GM12891 (cell line): ENCODE measurements around the gene STXBP6.

Source experiments
- DNase-seq: peaks from one replicate; pipeline ENCODE4 v3.0.0; 2011; ENCODE audit warnings: low spot score; ENCODE audit not compliant: insufficient read length
- FAIRE-seq: peaks from 2 replicates; lab custom pipeline; 2011; peaks lifted over from hg19 to GRCh38; lab: Jason Lieb, UNC
- PAX5 ChIP-seq: IDR thresholded peaks from 2 replicates; pipeline ENCODE4 v1.6.1; 2011; ENCODE audit warnings: low read length, moderate library complexity, mild to moderate bottlenecking; ENCODE audit not compliant: insufficient read depth, severe bottlenecking
- POLR2A ChIP-seq: IDR thresholded peaks from 2 replicates; pipeline ENCODE4 v1.6.1; 2011; ENCODE audit warnings: low read depth, low read length, control low read depth
- POLR2AphosphoS5 ChIP-seq: IDR thresholded peaks from 2 replicates; pipeline ENCODE4 v1.6.1; 2011; ENCODE audit warnings: low read depth, low read length, control low read depth
- POU2F2 ChIP-seq: IDR thresholded peaks from 2 replicates; pipeline ENCODE4 v1.6.1; 2011; ENCODE audit warnings: low read depth, mild to moderate bottlenecking, control low read depth, low read length, moderate library complexity
- SPI1 ChIP-seq: IDR thresholded peaks from 2 replicates; pipeline ENCODE4 v1.6.1; 2011; ENCODE audit warnings: low read depth, low read length, control low read depth
- TAF1 ChIP-seq: IDR thresholded peaks from 2 replicates; pipeline ENCODE4 v1.6.1; 2011; ENCODE audit warnings: low read depth, low read length, control low read depth

STXBP6 gene

GRCh38 chr14:24859559-24859958 lies 190.4 kb downstream of the STXBP6 start:
- no peak for FAIRE-seq
- no peak for DNase-seq
- TF ChIP-seq SPI1 = no peak
- no peak for TF ChIP-seq POLR2AphosphoS5
- TF ChIP-seq TAF1 = no peak

- DNase-seq (no peak), FAIRE-seq (no peak)
- TF ChIP-seq PAX5 = no peak
- no peak for TF ChIP-seq POLR2AphosphoS5
- no peak for TF ChIP-seq SPI1
- TF ChIP-seq POU2F2 = no peak
- no peak for TF ChIP-seq POLR2A
- TF ChIP-seq TAF1 = no peak
Measured at GRCh38 chr14:24858684-24859083, 191.3 kb downstream of the STXBP6 start.

DNA sequence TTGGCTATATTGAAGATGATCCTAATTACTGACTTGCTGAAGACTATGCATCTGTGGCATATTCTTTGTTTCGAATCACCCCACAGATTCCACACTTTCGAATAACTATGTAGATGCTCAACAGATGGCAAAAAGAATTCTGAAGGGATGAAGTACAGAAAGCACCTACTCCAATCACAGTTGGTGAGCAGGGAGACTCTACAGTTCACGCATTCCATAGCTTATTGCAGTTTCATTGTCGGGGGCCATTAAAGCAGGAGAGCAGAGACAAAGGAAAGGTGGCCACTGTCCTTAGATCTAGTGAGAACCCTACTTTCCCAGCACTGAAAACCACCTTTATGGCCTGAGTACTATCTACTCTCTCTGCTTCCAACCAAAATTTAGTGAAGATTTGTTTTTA lies 191.9 kb downstream of the STXBP6 start:
- FAIRE-seq (no peak), DNase-seq (no peak)
- TF ChIP-seq POU2F2 = no peak
- no peak for TF ChIP-seq TAF1
- no peak for TF ChIP-seq POLR2A
- TF ChIP-seq POLR2AphosphoS5 = no peak
- no peak for TF ChIP-seq PAX5
- no peak for TF ChIP-seq SPI1

- TF ChIP-seq TAF1 (no peak), SPI1 (no peak), PAX5 (no peak), POLR2AphosphoS5 (no peak), POLR2A (no peak), POU2F2 (no peak)
- DNase-seq (no peak), FAIRE-seq (no peak)
Measured at GRCh38 chr14:24857277-24857676, 192.7 kb downstream of the STXBP6 start.

- DNase-seq (no peak), FAIRE-seq (no peak)
- TF ChIP-seq PAX5 (no peak), POLR2AphosphoS5 (no peak), POLR2A (no peak), SPI1 (no peak), TAF1 (no peak), POU2F2 (no peak)
Measured at GRCh38 chr14:24853446-24853845, 196.5 kb downstream of the STXBP6 start.

- DNase-seq = no peak
- TF ChIP-seq POU2F2 = no peak
- TF ChIP-seq POLR2AphosphoS5 = no peak
- no peak for TF ChIP-seq TAF1
- no peak for TF ChIP-seq PAX5
- no peak for TF ChIP-seq POLR2A
- TF ChIP-seq SPI1 = no peak
- no peak for FAIRE-seq
Measured at GRCh38 chr14:24852312-24853060, 197.5 kb downstream of the STXBP6 start.

- TF ChIP-seq SPI1 (no peak), TAF1 (no peak), POLR2AphosphoS5 (no peak), POU2F2 (no peak), POLR2A (no peak)
- DNase-seq (no peak), FAIRE-seq (no peak)
Measured at GRCh38 chr14:24851837-24852236, 198.1 kb downstream of the STXBP6 start.

DNA sequence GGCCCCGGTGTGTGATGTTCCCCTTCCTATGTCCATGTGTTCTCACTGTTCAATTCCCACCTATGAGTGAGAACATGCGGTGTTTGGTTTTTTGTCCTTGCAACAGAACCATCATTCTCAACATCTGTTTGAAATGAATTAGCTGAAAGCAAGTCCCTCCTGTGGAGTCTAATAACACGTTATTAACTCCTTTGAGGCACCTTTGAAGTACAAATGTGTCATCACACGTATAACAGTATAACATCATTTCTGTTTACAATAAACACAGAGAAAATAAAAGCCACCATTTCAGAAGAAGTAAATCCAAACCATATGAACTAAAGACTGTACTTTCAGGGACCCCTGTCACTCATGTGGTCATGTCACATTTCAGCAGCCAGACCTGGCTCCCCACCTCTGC lies 198.5 kb downstream of the STXBP6 start:
- FAIRE-seq (no peak), DNase-seq (no peak)
- TF ChIP-seq SPI1 = no peak
- TF ChIP-seq POU2F2 = no peak
- TF ChIP-seq TAF1 = no peak
- TF ChIP-seq POLR2AphosphoS5 = no peak
- no peak for TF ChIP-seq PAX5
- TF ChIP-seq POLR2A = no peak

- FAIRE-seq = no peak
- no peak for DNase-seq
- TF ChIP-seq PAX5 (no peak), TAF1 (no peak), SPI1 (no peak), POLR2AphosphoS5 (no peak), POLR2A (no peak), POU2F2 (no peak)
Measured at GRCh38 chr14:24850072-24850471, 199.9 kb downstream of the STXBP6 start.
